GM19397 (cell line): Measurements from ENCODE around the gene ZNF496.

Experiments used
- ATAC-seq: cut with Tn5 transposase; IDR thresholded peaks from one replicate; pipeline ENCODE4 v1.9.1; 2021; ENCODE audit warnings: mild to moderate bottlenecking, moderate library complexity; ENCODE audit not compliant: unreplicated experiment

ZNF496 gene

DNA sequence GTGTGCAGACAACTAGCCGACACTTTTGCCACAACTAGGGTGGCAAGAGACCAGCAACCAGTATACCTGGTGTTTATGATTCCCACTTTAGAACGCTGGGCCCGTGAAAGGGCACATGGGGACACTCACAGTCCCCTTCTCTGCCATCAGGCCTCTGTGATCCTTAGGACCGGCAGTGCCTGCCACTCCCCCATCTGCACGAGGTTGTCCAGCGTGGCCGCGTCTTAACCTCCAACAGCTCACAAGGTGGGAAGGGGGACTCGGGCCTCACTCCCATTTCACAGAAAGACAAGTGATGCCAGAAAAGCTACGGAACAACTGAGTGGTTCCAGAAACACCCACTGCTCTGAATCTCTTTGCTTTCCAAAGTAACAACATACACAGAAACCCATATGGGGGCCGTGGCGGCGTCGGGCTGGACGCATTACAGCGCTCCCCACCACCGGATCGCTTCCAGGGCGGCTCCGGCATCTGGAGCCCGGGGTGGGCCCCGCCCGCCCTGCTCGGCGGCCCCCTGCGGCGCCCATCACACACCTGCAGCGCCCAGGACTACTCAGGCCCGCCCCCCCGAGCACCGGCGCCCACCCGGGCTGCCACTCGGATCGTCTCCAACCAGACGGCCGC is 1.0 kb downstream of the ZNF496 start:
- ATAC-seq, result no peak

DNA sequence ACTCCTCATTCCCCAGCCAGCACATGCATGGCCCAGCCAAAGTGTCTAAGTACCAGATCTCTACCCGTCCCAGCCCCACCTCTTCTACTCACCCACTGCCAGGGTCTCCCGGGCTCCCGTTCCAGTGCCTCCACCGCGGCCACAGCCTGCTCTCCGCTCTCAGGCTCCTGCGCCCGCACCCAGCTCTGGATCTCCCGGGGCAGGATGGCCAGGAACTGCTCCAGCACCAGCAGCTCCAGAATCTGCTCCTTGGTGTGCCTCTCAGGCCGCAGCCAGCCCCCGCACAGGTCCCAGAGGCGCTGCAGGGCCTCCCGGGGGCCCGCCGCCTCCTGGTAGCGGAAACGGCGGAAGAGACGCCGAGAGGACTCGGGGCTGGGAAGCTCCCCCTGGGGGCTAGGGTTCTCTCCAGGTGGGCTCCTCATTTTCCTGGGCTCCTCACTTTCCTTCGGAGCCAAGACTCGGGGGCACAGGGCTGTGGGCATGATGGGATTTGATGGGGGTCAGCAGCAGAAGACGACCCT is 2.5 kb downstream of the ZNF496 start:
- ATAC-seq, result no peak

DNA sequence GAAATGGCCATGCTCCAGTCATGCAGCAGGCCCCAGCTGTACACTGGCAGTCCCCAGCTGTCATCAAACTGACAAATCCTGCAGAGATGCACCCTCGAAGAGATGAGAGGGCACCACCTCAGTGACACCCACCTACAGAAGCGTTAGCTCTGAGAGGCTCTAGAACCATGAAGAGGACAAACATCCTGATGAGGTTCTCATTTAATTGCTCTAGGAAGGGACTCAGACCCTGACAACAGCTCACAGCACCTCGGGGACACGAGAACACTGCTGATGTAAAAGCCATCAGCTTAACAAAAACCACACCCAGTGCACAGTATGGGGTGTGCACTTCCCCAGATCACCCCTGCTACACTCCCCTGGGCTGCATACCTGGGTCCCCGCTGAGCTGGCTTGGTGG is 3.4 kb downstream of the ZNF496 start:
- no peak for ATAC-seq

DNA sequence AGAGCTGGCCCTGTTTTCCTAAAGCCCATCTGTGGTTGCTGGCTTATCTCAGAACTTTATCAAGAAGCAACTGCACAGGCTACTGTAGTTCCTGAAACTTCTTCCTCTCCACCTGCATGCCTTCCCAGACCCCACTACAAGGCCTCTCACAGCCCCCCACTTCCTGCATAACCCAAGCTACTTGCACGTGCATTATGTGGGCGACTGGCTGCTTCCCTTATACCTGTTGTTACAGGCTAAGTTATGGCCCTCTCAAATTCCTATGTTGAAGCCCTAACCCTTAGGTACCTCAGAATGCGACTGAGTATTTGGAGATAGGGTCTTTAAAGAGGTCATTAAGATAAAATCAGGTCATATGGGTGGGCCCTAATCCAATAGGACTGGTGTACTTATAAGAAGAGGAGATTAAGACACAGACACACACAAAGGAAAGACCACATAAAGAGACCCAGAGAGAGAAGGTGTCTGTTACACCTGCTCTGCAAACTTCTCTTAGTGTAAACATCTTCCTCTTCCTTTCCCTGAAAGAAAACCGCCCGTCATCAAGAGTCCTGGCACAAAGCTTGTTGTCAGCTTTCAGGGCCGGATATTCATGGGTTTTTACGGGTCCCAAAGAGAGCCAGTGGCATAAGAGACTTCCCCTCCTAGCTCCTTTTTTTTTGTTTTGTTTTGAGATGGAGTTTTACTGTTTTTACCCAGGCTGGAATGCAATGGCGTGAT is 5.1 kb downstream of the ZNF496 start:
- no peak for ATAC-seq

DNA sequence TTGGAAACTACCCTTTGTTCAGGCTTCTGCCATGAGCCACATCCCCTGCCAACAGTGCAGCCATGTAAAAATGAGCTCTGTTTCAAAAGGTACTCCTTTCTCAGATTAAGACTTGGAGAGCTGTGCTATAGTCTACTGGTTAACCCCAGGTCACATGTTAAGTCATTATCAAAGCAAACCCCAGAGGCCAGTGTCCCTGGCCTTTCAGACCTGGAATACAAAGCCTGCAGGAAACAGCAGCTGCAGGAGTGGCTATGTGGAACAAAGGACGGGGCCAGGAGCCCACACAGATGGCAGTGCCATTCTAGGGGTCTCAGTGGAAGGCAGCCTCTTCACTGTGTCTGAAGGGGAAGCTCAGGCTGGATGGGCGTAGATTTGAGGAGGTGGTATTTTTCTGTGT is 6.7 kb downstream of the ZNF496 start:
- ATAC-seq, result no peak

GRCh38 chr1:247324204-247324787 is 7.4 kb downstream of the ZNF496 start:
- ATAC-seq, result no peak

- ATAC-seq, result peak; percentile 52
Measured at GRCh38 chr1:247322849-247323586, 8.6 kb downstream of the ZNF496 start.

- peak; percentile 35 for ATAC-seq
Measured at GRCh38 chr1:247322442-247322841, 9.2 kb downstream of the ZNF496 start.

DNA sequence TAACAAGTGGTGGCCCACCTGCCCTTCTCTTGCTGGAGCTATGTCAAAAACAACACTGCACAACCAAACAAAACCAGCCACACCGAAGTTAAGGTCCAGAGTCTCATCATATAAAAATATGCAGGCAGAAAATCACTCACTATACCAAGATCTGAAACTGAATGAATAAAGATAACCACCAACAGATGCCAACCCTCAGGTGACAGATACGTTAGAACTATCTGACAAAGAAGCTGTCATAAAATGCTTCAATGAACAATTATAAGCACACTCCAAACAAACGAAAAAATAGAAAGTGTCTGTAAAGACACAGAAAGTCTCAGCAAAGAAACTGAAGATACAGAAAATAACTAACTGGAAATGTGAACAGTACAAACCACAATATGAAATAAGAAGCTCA is 14.0 kb downstream of the ZNF496 start:
- no peak for ATAC-seq

- no peak for ATAC-seq
Measured at GRCh38 chr1:247316590-247317197, 15.0 kb downstream of the ZNF496 start.

DNA sequence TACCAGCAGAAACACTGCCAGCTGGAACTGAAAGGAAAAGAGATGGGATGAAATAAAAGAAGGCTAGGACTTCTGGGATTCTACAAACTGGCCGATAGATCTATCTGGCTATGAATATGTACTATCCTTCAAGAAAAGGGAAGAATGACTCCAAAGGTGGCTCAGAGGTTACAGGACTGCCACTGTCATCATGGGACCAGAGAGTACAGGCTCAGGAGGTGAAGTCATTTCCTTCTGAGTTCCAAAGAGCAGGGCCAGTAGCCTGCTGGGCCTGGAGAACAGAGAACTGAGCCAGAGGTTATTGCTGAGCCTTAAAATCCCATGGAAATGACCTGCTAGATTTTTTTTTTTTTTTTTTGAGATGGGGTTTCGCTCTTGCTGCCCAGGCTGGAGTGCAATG is 27.6 kb downstream of the ZNF496 start:
- no peak for ATAC-seq

DNA sequence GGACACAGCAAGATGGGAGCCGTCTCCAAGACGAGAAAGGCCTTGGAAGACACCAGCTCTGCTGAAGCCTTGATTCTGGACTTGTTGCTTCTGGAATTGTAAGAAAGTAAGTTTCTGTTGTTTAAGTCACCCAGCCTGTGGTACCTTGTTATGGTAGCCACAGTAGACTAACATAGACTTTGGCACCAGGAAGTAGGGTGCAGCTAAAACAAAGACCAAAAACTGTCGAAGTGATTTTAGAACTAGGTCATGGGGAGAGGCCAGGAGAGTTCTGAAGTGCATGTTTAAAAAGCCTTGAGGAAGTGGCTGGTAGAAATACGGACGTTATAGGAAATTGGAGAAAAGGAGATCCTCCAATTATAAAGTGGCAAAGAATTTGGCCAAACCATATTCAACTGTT is 28.5 kb downstream of the ZNF496 start:
- no peak for ATAC-seq

- ATAC-seq, result no peak
Measured at GRCh38 chr1:247301176-247301540, 30.5 kb downstream of the ZNF496 start.

GRCh38 chr1:247300491-247301175 is 31.0 kb downstream of the ZNF496 start:
- no peak for ATAC-seq

- ATAC-seq, result no peak
Measured at GRCh38 chr1:247299723-247300381, 31.8 kb downstream of the ZNF496 start.

DNA sequence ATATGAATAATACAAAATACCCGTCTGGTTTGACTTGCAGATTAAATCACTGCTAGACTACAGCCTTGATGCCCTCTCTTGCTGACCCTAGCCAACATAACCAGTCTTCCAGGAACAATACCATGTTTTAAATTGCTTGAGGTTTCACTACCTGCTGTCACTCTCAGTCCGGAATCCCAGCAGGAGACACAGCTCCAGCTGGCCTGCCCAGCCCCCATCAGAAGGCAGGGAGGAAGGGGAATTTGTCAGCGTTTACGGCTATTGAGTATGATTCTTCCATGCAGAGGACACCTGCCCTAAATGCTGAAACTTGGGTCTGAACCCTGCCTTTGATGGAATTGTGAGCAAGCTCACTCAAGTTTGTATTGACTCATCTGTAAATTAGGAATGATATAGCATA is 33.0 kb downstream of the ZNF496 start:
- ATAC-seq, result no peak

GRCh38 chr1:247298124-247298481 is 33.6 kb downstream of the ZNF496 start:
- no peak for ATAC-seq

- ATAC-seq, result no peak
Measured at GRCh38 chr1:247297263-247298123, 34.2 kb downstream of the ZNF496 start.

DNA sequence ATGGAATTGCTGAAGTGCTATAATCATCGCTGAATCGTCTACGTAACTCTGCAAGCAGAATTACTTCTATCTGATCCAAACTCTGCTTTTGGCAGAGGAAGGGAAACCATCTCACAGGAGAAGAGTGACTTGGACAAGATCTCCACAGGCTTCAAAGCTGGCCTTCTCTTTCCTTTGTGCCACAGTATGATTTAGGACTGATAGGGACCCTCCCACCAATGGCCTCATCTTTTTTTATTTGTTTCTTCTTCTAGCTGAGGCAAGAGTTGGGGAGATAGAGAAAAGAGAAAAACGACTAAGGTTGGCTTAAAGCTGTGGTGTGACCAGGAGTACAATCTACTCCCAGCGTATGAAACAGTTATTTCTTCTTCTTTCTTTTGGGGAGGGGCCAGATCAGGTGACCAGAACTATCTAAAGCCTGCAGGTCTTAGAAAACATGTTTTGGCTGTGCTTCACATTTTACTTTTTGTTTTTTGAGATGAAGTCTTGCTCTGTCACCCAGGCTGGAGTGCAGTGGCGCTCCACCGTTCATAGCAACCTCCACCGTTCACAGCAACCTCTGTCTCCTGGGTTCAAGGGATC is 35.0 kb downstream of the ZNF496 start:
- no peak for ATAC-seq
